Measurements from ENCODE around the gene PLA2G6.

DNA sequence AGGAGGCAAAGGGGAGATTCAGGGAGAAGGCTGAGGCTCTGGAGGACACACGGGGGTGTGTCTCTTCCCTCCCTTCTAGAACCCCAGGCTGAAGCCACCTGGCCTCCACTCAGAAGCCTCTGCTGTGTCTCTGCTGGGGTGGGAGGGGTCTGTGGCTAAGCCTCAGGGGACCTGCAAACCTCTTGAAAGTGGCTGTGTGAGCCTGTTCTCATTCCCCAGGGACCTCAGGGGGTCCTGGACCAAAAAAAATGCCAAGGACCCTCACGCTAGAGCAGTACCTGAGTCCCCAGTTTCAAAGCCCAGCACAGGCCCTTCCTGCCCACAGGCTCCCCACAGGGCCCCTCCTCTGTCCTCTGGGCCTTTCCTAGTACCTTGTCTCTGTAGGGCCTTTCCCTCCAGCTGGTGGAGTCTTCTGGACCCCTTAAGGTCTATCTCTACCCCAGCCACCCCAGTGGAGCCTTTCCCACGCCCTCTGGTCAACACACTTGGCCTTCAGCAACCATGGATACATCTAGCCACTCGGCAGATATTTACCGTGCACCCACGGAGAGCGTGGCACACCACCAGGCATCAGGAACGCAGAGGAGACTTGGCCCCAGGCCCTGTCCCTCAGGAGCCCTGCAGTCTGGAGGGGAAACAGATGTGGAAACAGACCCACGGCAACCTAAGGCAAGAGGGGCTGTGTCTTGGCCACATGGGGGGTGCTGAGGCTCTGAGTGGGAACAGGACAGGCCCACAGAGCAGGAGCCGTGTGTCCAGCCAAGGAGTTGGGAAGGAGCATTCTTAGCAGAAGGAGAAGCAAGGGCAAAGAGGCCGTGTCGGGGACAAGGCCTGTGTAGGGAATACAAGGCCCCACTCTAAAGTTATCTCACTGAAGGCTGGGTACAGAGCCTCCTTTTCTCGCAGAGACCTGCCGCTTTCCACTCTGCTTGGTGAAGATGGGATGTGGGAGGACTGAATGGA lies 18.5 kb downstream of the PLA2G6 start:
- TF ChIP-seq CTCF (IDR thresholded peaks at IDR 0.05) (no peak), POLR2A (IDR thresholded peaks at IDR 0.05) (no peak)

Data from esophagus squamous epithelium (tissue), 4 donors.